COLO829 (cell line): ENCODE measurements around the gene PLK4.
"Not testable (repeated sequence)": the region's sequence is repeated elsewhere in the genome, so short reads cannot be mapped to it uniquely, and the experiment has no call there.

Experiments used
- DNase-seq: peaks from one replicate; pipeline ENCODE4 v3.0.0; 2012; ENCODE audit warnings: low spot score

The PLK4 gene

DNA sequence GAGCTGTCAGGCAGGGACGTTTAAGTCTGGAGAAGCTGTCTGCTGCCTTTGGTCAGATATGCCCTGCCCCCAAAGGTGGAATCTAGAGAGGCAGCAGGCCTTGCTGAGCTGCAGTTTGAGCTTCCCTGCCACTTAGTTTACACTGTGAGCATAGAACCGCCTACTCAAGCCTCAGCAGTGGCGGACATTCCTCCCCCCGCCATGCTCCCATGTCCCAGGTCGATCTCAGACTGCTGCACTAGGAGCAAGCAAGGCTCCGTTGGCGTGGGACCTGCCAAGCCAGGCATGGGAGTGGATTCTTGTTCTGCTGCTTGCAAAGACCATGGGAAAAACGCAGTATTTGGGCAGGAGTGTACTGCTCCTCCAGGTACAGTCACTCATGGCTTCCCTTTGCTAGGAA is 24.3 kb downstream of the PLK4 start:
- DNase-seq, result no peak

- DNase-seq, result no peak
Observed at GRCh38 chr4:127916512-127916911, 35.8 kb downstream of the PLK4 start.

DNA sequence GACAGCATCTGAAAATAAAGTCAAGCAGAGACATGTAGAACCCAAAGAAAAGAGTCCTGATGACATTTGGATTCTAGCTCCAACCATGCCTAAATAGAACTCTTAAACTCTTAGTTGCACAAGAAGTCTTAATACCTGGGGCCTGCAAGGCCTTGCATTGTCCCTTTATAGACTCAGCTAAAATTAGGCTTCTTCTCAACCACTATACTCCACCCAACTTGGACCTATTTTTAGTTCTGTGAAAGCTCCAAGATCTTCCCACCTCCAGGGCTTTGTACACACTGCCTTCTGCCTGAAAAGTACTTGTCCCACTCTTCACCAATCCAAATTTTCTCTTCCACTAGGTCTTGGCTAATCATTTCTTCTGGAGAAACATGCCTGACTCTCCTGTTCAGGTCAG is 36.5 kb downstream of the PLK4 start:
- DNase-seq, result no peak

DNA sequence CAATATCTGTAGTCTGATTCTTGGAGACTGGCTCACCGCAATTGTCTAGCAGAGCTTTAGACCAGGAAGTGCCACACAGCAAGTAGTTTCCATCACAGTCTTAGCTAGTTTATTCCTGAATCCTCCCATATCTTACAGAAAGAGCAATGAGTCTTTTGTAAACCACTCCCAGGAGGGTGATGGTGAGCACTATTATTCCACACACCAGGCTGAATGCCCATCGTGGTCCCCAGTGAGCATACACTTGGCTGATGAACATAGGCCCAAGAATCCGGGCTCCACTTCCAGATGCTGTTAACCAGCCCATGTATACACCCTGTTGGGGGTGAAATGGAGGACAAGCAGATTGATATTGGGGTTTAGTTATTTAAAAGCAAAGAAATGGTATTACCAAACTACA is 39.8 kb downstream of the PLK4 start:
- no peak for DNase-seq

GRCh38 chr4:127922226-127922625 is 41.5 kb downstream of the PLK4 start:
- DNase-seq, result no peak

- not testable (repeated sequence) for DNase-seq
Observed at GRCh38 chr4:127925720-127926119, 45.0 kb downstream of the PLK4 start.

DNA sequence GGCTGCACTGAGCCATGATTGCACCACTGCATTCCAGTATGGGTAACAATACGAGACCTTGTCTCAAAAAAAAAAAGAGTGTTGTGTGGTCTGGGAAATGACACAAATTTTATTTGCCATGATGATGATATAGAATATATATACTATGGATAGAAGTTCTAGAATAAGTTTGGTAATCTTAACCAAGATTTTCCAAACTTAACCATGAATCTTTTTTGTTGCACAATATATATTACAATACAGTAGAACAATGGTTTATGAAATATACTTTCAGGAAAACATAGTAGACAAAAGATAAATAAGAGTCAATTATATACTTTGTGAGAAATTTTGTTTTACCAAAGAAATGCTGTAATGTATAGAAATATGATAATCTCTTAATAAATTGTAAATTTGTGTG is 49.5 kb downstream of the PLK4 start:
- DNase-seq, result no peak

- DNase-seq, result not testable (repeated sequence)
Observed at GRCh38 chr4:127931836-127932235, 51.1 kb downstream of the PLK4 start.

DNA sequence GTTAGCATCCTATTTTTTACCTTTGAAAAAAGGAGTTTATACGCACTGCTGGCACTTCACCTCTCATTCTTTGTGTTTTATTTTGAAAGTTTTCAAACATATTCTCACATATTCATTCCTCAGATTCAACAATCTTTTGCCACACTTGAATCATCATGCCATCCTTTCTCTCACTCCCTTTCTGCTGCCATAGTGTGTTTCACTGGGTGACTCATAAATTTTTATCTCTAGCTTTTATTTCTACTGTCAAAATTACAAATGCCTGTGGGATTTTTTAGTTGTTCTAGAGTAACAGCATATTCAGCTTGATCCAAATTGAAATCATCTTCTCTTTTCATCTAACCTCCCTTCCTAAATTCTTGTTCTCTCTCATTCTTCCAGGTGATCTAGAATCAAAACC is 56.3 kb downstream of the PLK4 start:
- DNase-seq, result no peak
